Stimulated activated naive CD8-positive, alpha-beta T cell treated with anti-CD3 and anti-CD28 coated beads, Interleukin-15, Interleukin-2, amounts not matched to agents 100 ng/mL and 50 ng/mL, for 24 hours (primary cell): ENCODE results near the gene GRK5.
A peak's percentile ranks its signal among the peaks of the same experiment; 100 is the strongest.

Source experiments
- H3K27ac Mint-ChIP-seq: one replicate; pipeline ENCODE4 v1.8.0; 2021; ENCODE audit warnings: mild to moderate bottlenecking, mixed read lengths
- H3K27me3 Mint-ChIP-seq: one replicate; pipeline ENCODE4 v1.8.0; 2021; ENCODE audit warnings: mixed read lengths
- H3K36me3 Mint-ChIP-seq: one replicate; pipeline ENCODE4 v1.8.0; 2021; ENCODE audit warnings: low read depth, mixed read lengths
- H3K4me1 Mint-ChIP-seq: one replicate; pipeline ENCODE4 v1.8.0; 2021; ENCODE audit warnings: low read depth, mixed read lengths
- H3K4me3 Mint-ChIP-seq: one replicate; pipeline ENCODE4 v1.8.0; 2021; ENCODE audit warnings: mild to moderate bottlenecking, mixed read lengths
- H3K9me3 Mint-ChIP-seq: one replicate; pipeline ENCODE4 v1.8.0; 2021; ENCODE audit warnings: mixed read lengths

Gene GRK5

DNA sequence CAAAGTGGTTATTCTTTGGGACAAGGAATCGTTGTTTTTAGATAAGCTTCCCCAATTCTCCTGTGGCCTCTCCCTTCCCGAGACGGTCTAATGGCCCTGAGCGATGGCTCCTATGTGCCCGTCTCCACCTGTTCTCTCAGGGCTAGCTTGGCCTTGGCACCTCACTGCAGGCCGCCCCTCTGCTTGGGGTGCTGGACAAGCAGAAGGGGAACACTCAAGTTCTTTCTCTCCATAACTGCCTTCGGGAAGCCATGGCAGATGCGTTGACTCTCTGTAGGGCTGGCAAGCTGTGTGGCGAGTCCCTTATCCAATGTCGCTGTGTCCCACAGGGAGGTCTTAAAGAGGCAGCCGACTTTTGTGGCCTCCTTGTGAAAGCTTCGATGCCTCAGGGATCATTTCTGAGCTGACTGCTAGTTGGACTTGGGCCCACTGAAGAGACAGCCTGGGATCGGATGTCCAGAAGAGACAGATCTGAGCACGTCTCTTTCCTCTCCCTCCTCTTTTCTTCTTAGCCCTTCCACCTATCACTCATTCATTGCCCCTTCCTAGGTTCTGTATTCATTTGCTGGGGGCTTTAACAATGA, 70.8 kb downstream of the GRK5 start:
- Mint-ChIP-seq H3K27me3 (no peaks in the 10 kb centered on the region), H3K9me3 (no peaks in the 10 kb centered on the region), H3K27ac (no peak overlapping the region), H3K4me3 (no peak overlapping the region), H3K4me1 (peaks cover 36% of the 10 kb centered on the region), H3K36me3 (no peaks in the 10 kb centered on the region)

GRCh38 chr10:119279441-119279840, 72.1 kb downstream of the GRK5 start:
- H3K27me3 Mint-ChIP-seq = no peaks in the 10 kb centered on the region
- H3K27ac Mint-ChIP-seq = no peak overlapping the region
- no peaks in the 10 kb centered on the region for H3K36me3 Mint-ChIP-seq
- H3K9me3 Mint-ChIP-seq = no peaks in the 10 kb centered on the region
- no peak overlapping the region for H3K4me3 Mint-ChIP-seq
- peaks cover 40% of the 10 kb centered on the region for H3K4me1 Mint-ChIP-seq

GRCh38 chr10:119281581-119282071, 74.3 kb downstream of the GRK5 start:
- H3K27ac Mint-ChIP-seq = peak overlapping the region; percentile 73
- no peaks in the 10 kb centered on the region for H3K9me3 Mint-ChIP-seq
- no peak overlapping the region for H3K4me3 Mint-ChIP-seq
- no peaks in the 10 kb centered on the region for H3K36me3 Mint-ChIP-seq
- H3K4me1 Mint-ChIP-seq = peaks cover 56% of the 10 kb centered on the region
- no peaks in the 10 kb centered on the region for H3K27me3 Mint-ChIP-seq

DNA sequence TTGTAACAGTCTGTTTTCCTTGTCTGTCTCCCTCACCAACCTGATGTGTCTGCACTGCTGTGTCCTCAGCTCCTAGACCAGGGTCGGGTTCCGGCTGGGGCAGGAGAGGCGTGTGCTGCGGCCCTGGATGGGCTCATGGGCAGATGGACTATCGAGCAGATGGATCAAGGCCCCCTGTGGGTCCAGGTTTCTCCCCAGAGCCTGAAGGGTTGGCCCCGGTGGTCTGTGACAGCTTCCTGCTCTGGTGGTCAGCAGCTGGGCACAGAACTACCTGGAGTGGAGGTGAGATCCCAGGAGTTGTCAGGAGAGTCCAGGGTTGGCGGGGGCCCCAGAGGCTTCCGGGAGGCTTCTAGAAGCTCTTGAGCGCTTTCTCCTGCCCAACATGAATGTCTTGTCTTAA, 75.1 kb downstream of the GRK5 start:
- Mint-ChIP-seq H3K4me1 (peaks cover 59% of the 10 kb centered on the region), H3K9me3 (no peaks in the 10 kb centered on the region), H3K4me3 (no peak overlapping the region), H3K36me3 (no peaks in the 10 kb centered on the region), H3K27ac (no peak overlapping the region), H3K27me3 (no peaks in the 10 kb centered on the region)

DNA sequence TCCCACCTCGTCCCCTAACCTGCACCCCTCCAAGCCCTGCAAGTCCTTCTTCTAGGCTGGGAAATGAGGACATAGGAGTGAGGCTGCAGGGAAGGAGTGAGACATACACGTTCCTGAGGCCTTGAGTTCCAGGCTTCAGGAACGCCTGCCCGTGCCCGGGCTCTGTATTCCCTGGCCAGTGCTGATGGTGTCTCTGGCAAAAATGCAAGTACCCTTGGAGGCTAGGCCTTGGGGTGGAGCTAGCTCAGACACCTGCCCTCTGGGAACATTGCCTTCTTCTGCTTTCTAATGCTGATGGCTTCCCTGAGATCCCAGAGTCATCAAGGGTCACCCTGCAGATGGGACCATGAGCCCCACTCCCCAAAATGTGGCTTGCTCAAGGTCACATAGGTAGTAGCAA, 76.0 kb downstream of the GRK5 start:
- Mint-ChIP-seq H3K27me3 (no peaks in the 10 kb centered on the region), H3K27ac (peak overlapping the region; percentile 67), H3K36me3 (no peaks in the 10 kb centered on the region), H3K4me3 (no peak overlapping the region), H3K9me3 (no peaks in the 10 kb centered on the region), H3K4me1 (peaks cover 66% of the 10 kb centered on the region)

GRCh38 chr10:119283818-119284217, 76.4 kb downstream of the GRK5 start:
- H3K27ac Mint-ChIP-seq = peak overlapping the region; percentile 67
- H3K4me1 Mint-ChIP-seq = peaks cover 67% of the 10 kb centered on the region
- no peaks in the 10 kb centered on the region for H3K36me3 Mint-ChIP-seq
- no peaks in the 10 kb centered on the region for H3K9me3 Mint-ChIP-seq
- no peaks in the 10 kb centered on the region for H3K27me3 Mint-ChIP-seq
- no peak overlapping the region for H3K4me3 Mint-ChIP-seq

DNA sequence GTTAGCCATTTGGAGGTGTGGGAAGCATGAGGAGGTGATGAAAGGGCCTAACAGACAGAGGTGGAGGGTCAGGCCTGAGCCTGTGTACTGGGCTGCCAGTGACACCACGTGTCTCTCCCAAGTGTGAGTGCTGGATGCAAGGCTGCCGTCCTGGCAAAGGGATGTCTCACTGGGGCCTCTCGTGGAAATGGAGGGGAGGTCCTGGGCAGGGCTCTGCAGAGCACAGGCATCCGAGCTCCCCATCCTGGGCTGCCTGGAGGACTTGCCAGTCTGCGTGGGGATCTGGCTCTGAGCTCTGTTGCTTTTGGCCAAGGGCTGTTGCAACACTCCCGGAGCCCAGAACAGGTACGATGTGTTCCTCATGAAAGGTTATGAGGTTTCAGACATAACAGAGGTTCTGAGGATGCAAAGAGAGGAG, 77.3 kb downstream of the GRK5 start:
- Mint-ChIP-seq H3K27ac (peak overlapping the region; percentile 66), H3K4me3 (peak overlapping the region; percentile 71), H3K4me1 (peaks cover 74% of the 10 kb centered on the region), H3K36me3 (no peaks in the 10 kb centered on the region), H3K27me3 (no peaks in the 10 kb centered on the region), H3K9me3 (no peaks in the 10 kb centered on the region)

- Mint-ChIP-seq H3K9me3 (no peaks in the 10 kb centered on the region), H3K36me3 (peaks cover 3% of the 10 kb centered on the region), H3K4me1 (peaks cover 76% of the 10 kb centered on the region), H3K27me3 (no peaks in the 10 kb centered on the region), H3K4me3 (peak overlapping the region; percentile 71), H3K27ac (peak overlapping the region; percentile 66)
Observed at GRCh38 chr10:119285495-119286267, 78.3 kb downstream of the GRK5 start.

GRCh38 chr10:119286516-119286915, 79.1 kb downstream of the GRK5 start:
- peaks cover 3% of the 10 kb centered on the region for H3K36me3 Mint-ChIP-seq
- H3K27me3 Mint-ChIP-seq = no peaks in the 10 kb centered on the region
- H3K9me3 Mint-ChIP-seq = no peaks in the 10 kb centered on the region
- no peak overlapping the region for H3K4me3 Mint-ChIP-seq
- peaks cover 77% of the 10 kb centered on the region for H3K4me1 Mint-ChIP-seq
- peak overlapping the region; percentile 66 for H3K27ac Mint-ChIP-seq

GRCh38 chr10:119286983-119287633, 79.7 kb downstream of the GRK5 start:
- peaks cover 79% of the 10 kb centered on the region for H3K4me1 Mint-ChIP-seq
- peak overlapping the region; percentile 66 for H3K27ac Mint-ChIP-seq
- no peak overlapping the region for H3K4me3 Mint-ChIP-seq
- H3K9me3 Mint-ChIP-seq = no peaks in the 10 kb centered on the region
- H3K27me3 Mint-ChIP-seq = no peaks in the 10 kb centered on the region
- peaks cover 3% of the 10 kb centered on the region for H3K36me3 Mint-ChIP-seq

DNA sequence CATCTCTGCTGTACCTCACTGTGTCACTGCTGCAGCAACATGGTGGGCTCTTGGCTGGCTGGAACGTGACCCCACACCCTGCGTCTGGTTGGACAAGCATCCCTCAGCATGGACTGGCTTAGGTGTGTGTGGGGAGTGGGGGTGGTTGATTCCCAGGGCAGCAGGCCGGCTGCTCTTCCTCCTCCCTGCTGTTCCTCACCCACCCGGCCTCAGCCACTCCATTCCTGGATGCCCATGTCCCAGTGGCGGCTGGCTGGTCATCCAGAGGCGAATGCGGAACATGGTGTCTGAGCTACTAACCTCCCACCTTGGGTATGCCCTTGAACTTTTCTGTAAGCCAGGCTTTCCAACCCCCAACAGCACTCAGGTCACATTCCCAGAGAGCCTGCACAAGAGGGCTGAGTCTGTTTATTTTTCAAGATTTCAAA, 81.2 kb downstream of the GRK5 start:
- no peak overlapping the region for H3K4me3 Mint-ChIP-seq
- H3K4me1 Mint-ChIP-seq = peaks cover 86% of the 10 kb centered on the region
- H3K27ac Mint-ChIP-seq = no peak overlapping the region

DNA sequence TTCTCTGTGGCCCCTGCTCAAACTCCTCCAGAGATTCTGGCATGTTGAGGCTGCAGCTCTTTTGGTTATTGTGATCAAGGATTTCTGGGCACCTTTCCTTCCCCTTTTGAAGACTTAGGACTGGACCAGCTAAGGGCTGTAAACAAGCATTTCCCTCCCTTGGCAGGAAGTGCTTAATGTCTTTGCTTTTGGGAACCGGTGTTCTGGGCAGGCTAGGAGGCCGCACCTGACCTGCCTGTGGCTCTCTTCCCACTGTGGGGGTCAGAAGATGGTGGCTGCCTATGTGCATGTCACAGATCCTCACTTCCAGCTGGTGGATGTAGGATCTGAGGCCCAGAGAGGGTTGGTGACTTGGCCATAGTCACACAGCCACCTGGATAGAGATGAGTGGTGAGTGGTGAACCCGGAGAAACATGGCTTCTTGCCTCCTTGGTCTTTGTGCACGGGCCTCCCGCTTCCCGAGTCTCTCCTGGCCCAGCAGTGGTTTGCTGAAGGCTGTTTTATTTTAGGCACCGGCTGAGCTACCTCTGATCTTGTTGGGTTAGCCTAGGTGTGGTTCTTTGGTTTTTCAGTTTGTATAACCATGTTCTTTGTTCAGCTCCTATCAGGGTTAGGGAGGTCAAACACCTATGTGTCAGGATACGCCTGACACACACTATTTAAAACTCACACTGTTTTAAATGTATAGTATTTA, 82.0 kb downstream of the GRK5 start:
- peak overlapping the region; percentile 3 for H3K27ac Mint-ChIP-seq

More for the DNA sequence above, 81.2 kb downstream of the GRK5 start:
- no peaks in the 10 kb centered on the region for H3K27me3 Mint-ChIP-seq
- peaks cover 3% of the 10 kb centered on the region for H3K36me3 Mint-ChIP-seq
- no peaks in the 10 kb centered on the region for H3K9me3 Mint-ChIP-seq

DNA sequence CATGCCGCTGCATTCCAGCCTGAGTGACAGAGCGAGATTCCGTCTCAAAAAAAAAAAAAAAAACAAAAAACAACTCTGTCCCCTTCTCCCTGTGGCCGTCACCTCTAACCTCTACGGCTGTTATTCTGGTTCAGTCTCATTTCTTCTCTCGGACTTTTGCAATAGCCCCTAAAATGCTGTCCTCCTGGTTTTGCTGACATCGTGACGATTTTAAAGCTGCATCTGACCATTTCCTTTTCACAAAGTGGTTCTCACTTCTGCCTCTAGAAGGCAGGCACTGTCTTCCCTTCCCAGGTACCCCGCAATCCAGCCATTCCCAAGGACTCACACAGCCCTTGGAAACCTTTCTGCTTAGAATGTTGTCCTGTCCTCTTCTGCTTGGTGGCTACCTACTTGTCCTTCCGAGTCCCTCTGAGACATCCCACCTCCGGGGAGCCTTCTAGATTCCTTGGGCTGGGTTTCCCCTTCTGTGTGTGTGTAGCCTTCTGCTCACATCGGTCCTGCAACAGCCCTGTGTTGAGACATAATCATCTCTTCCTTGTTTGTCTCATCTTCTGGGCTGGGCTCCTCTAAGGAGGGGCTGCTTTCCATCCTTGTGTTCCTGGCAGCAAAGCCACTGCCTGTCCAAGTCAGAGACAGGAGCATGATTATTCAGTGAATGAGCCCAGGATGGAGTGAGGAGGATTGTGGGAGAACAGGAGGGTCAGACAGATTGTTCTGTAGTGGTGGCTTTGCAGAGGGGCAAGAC, 83.1 kb downstream of the GRK5 start:
- H3K9me3 Mint-ChIP-seq = no peaks in the 10 kb centered on the region
- H3K4me3 Mint-ChIP-seq = no peak overlapping the region
- H3K27me3 Mint-ChIP-seq = no peaks in the 10 kb centered on the region
- H3K4me1 Mint-ChIP-seq = peaks cover 67% of the 10 kb centered on the region
- H3K27ac Mint-ChIP-seq = peak overlapping the region; percentile 78
- peaks cover 4% of the 10 kb centered on the region for H3K36me3 Mint-ChIP-seq

More for the DNA sequence above, 82.0 kb downstream of the GRK5 start:
- no peaks in the 10 kb centered on the region for H3K9me3 Mint-ChIP-seq
- peaks cover 3% of the 10 kb centered on the region for H3K36me3 Mint-ChIP-seq
- no peak overlapping the region for H3K4me3 Mint-ChIP-seq
- peaks cover 78% of the 10 kb centered on the region for H3K4me1 Mint-ChIP-seq
- H3K27me3 Mint-ChIP-seq = no peaks in the 10 kb centered on the region

- Mint-ChIP-seq H3K27me3 (no peaks in the 10 kb centered on the region), H3K9me3 (no peaks in the 10 kb centered on the region), H3K4me3 (no peak overlapping the region), H3K36me3 (peaks cover 11% of the 10 kb centered on the region), H3K4me1 (peaks cover 59% of the 10 kb centered on the region), H3K27ac (peak overlapping the region; percentile 76)
Observed at GRCh38 chr10:119291223-119291900, 84.0 kb downstream of the GRK5 start.
